Measurements from ENCODE around the gene FCRL1.

Gene FCRL1, protein sequence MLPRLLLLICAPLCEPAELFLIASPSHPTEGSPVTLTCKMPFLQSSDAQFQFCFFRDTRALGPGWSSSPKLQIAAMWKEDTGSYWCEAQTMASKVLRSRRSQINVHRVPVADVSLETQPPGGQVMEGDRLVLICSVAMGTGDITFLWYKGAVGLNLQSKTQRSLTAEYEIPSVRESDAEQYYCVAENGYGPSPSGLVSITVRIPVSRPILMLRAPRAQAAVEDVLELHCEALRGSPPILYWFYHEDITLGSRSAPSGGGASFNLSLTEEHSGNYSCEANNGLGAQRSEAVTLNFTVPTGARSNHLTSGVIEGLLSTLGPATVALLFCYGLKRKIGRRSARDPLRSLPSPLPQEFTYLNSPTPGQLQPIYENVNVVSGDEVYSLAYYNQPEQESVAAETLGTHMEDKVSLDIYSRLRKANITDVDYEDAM

DNA sequence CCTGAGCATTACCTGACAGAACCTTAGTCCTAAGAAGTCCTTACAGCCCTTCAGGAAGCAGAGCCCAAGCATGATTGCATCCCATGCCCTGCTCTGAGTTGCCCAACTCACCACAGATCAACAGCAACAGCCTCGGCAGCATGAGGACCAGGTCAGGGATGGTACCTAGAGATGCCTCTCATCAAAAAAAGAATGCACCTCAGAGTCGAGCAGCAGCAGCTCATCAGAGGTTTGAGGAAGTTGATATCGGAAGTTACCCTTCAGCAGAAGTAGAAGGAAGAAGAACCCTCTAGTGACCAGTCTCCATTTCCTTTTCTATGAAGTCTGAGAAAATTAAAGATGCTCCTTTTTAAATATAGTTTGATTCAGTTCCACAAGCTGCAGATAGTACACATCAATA lies at the start of gene FCRL1:
FCRL1 (minus strand) TSS at position 225 of the 400 bp plus-strand sequence; CDS start at position 142, 83 bp downstream.
- DNase-seq (ENCODE audit: low read depth): no peak

DNA sequence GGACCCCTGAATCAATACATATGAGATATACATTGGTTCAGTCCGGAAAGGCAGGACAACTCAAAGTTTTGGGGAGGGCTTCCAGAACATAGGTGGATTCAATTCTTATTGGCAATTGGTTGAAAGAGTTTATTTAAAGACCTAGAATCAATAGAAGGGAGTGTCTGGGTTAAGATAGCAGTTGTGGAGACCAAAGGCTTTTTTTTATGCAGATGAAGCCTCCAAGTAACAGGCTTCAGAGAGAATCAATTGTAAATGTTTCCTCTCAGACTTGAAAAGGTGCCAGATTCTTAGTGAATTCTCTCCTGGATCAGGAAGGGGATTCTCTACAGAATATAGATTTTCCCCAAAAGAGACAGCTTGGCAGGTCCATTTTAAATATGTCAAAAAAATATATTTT lies 48.7 kb upstream of the FCRL1 start:
- no peak for DNase-seq (ENCODE audit: low read depth)

DNA sequence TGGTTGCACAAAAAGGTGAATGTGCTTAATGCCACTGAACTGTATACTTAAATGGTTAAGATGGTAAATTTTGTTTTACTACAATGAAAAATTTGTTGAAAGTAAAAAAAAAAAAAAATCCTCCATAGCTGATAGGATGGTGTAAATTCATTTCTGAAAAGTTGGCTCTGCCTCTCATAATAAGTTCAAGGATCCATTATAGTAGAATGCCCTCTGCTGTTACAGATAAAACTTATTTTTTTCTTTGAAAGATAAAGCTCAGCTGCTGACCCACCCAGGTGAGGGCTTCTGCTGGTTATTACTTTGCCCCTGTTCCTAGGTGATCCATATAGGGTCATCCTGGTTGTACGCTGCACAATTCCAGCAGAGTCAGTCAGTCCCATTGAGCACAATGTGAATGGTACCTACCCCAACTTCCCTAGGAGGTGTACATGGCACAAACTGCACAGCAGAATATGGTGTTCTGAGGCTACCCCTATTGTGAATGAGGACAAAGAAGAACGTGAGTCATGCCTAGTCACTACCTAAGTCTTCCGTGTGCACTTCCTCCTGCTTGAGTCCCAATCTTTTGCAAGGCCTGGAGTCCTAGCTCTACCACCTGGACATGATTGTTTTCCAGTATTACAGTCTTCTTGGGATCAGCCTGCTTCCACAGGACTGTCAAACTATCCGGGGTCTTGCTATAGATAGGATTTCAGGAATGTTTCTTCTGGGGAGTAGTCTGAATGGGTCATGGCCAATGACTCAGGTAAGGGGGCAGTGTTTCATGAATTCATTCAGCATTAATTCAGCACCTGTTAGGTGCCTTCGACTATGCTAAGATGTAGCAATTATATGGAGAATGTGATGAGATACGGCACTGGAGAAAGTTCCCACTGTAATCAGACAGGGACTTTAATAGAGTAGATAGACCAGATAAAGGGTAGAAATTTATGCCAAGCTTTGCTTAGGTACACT lies 42.5 kb upstream of the FCRL1 start:
- DNase-seq (ENCODE audit: low read depth): no peak

DNA sequence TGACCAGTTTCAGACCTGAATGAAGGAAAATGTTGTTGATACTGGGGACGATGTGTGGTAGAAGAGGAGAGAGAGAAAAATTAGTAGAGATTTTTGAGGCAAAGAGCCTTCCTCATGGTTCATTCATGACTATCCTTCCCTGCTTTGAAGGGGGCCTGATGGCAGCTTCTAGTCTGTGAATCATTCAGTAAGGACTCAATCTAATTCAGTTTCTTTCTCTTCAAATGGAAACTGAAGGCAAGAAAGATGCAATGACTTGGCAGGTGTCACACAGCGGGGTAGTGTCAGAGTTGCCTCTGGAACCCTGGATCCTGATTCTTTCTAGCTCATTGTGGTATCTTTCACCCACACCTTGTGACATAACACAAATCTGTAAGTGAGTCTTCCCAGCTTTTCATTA lies 36.6 kb upstream of the FCRL1 start:
- DNase-seq (ENCODE audit: low read depth): no peak

DNA sequence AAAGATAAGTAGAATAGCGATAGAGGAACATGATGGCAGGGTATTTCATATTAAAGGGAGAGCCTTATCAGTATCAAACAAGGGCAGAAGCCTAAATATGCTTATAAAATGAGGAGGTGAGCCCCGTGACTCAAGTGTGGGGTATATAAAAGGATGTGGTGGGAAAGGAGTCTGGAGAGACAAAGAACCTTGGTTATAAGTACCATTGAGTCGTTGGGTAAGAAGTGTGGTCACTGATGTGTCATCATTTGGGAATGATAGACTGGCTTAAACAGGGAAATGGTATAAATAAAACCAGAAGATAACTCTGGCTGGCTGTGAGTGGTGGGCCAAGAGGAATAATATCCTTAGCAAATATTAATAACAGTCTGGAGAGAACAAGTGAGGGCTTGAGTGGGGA lies 32.6 kb upstream of the FCRL1 start:
- DNase-seq (ENCODE audit: low read depth): no peak

DNA sequence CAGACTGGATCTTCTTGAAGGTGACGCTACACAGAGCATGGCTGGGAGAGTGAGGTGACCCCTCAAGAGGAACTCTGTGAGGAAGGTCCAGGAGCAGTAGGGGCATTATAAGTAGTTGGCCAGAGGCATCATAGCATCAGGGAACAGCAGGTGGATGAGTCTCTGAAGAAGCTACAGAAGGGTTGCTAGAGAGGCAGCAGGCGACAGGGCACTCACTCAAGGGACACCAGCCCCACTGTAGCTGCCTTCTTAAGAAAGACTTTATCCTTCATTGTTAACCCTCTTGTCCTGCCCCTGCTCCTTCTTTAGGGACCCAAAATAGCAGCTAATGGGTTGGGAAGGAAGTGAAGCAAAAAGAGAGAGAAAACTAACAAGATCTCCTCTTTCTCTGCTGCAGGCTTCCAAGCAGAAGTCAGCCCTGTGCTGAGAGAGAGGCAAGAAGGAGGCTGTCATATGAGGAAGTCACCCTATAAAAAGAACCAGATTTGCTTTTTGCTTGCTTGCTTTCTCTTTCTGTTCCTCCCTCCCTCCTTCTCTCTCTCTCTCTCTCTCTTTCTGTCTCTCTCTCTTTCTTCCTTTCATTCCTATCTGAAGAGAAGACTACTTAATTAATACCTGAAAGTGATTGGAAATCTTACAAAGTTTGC lies 29.4 kb upstream of the FCRL1 start:
- DNase-seq (ENCODE audit: low read depth): no peak

DNA sequence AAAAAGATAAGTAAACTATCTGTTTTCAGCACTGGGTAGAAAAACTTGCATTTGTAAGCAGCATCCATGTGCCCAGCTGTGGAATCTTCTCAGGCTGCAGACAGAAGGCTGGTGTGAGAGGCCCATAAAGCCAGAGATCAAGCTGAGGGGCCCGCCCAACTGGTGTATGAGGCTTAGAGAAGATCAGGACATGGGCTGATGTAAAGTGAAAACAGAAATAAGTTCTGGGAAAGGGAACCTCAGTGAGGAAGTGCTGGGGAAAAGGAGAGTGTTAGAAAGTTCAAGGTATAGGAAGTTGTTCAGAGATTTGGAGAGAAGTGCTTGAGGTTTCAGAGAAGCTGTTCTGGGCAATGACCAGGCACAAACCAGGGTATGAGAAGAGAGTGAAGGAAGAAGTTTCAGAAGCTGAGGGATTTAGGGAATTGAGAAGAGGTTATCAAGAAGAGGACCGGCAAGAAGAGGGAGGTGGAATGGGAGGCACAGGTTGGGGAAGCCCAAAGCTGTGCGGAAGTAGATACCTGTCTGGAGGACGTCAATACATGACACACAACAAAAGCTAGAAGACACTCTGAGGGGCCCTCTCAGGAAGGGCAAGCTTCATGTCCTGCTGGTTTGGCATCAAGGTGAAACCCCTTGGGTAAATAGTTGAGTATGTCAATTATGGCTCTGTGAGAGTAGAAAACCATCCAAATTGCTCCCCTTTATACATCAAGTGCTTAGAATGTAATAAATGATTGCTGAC lies 24.3 kb upstream of the FCRL1 start:
- DNase-seq (ENCODE audit: low read depth): no peak

DNA sequence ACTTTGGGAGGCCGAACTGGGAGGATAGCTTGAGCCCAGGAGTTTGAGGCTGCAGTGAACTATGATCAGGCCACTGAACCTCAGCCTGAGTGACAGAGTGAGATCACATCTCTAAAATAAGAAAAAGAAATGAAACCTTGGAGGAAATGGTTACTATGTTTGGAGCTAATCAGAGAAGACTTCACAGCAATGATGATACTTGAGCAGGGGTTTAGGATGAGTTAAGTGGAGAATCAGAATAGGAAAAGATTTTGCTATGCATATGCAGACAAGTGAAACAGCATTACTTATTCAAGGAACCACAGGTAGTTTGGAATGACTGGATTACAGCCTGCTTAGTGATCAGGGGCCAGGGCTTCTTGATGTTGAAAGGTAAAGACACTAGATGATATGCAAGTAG lies 23.0 kb upstream of the FCRL1 start:
- no peak for DNase-seq (ENCODE audit: low read depth)

DNA sequence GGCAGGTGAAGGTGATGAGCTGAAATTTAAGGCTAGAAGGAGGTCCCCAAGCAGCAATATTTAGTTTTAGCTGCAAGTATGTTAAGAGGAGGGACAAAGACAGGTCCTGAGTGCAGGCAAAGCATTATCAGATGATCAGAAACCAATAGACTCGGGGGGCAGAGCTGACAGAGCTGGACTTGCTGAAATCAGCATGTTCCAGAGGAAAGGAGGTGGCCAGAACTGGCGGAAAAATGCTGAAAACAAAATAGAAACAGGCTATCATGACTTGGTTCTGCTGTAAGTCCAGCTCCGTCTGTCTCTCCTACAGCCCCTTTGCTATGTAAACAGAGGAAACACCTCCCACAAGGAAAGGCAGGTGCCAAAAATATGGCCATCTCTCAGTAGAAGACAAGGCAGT lies 21.8 kb upstream of the FCRL1 start, which contains the start of gene CD5L:
CD5L (minus strand) TSS at position 101 of the 400 bp plus-strand sequence. CDS start 107 bp downstream, outside the sequence.
- DNase-seq (ENCODE audit: low read depth): no peak

DNA sequence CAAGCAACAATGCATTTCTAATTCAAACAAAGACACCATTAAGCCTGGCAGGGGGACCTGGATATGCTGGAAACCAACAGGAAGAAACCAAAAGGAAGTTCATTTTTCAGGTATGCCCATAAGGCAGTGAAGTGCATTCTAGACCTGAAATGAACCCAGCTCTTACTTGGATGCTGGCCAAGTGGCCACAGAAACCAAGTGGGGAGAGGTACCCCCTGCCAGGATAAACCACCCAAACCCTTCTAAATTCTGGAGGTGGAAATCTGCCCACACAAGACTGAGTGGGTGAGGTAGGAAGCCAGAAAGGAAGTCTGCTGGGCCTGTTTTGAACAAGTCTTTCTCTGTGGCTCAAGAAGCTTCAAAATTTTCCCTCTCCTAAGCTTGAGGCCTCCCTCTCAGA lies 19.0 kb upstream of the FCRL1 start:
- no peak for DNase-seq (ENCODE audit: low read depth)

DNA sequence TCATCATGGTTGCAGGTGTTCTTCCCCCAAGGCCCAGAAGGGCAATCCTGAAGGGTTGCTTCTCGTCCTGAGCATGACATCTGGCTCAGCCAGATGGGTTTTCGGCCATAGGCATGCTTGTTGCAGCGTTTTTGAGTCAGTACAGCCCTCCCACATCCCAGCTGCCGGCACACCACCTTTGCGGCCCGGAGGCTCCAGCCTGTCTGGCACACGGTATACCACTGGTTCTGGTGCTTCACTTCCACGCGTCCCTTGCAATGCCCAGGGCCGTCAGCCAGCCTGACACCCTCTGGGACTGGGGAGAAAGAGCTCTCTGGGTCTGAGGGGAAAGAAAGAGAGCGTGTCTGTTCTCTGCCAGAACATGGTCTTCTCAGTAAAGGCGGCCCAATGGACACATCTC lies 14.5 kb upstream of the FCRL1 start:
- DNase-seq (ENCODE audit: low read depth): no peak

DNA sequence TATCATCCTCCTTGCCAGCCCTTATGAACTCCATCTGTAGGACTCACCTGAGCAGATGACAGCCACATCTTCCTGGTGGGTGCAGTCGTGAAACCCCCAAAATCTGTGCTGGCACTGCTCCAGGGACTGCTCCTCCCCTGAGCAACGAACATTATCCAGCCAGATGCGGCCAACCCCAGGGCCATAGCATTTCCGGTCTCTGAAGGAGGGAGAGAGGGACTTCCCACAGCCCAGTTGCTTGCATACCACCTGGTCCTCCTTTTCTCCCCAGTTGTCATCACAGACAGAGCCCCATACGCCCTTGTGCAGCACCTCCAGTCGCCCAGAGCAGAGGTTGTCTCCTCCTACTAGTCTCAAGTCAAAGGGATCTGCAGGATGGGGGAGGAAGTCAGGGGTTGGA lies 13.2 kb upstream of the FCRL1 start:
- no peak for DNase-seq (ENCODE audit: low read depth)

DNA sequence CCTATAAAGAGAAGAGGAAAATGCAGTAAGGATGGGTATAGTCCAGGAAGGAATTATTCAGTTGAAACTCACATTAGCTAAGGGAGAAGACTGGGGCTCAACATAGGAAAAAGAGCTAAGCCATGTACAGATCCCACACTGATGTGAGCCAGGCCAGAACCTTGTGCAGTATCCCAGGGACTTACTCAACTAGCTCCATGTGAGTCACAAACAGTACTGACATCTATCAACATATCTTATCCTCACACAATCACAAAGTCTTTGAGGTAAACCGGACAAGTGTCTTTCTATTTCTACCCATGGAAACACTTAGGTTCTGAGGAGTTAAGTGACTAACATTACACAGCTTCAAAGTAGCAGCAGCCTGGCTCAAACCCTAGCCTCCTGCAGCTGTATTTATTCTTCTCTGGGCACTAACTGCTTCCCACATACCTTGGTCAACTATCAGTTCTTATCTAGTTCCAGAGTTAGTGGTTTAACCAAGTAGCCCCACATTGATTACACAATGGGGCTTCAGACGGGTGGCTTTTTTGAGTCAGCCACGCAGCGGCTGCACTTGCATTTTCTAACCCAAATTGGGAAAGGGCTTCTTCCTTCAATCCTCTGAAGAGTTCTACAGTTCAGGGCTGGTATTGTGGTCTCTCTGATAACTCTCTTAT lies 12.2 kb upstream of the FCRL1 start:
- DNase-seq (ENCODE audit: low read depth): no peak

DNA sequence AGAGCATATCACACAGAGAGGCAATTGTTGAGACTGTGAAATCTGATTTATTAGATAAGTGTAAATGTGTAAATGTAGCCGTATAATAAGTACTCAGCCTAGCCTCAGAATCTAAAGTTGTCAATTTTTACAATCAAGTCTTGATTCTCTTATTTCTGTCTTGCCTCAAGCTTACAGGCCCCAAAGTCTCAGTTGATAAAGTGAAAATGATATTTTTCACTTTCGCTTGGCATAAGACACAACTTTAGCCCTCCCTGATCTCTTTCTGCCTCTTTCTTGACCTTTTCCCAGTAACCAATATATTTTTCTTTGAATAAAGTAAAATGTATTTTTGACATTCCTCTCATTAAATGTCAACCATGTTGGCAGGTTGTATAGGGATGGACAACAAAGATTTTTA lies 11.0 kb upstream of the FCRL1 start:
- DNase-seq (ENCODE audit: low read depth): no peak

DNA sequence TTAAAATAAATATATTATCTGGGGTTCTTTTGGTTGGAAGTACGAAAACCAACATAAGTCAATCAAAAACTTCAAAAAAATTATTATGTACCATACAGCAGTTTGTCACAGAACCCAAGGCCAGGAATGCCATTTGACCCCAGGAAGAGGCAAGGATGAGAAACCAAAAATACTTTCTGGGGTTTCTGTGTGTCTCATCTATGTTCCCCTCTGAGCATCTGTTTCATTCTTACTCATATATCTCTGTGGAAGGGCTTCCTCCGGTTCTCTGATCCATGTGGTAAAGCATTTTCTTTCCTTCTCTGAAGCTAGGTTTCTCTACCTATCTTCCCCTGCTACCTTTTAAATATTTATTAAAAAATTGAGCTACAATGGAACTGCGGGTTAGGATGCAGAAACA lies 9.8 kb upstream of the FCRL1 start:
- DNase-seq (ENCODE audit: low read depth): no peak

DNA sequence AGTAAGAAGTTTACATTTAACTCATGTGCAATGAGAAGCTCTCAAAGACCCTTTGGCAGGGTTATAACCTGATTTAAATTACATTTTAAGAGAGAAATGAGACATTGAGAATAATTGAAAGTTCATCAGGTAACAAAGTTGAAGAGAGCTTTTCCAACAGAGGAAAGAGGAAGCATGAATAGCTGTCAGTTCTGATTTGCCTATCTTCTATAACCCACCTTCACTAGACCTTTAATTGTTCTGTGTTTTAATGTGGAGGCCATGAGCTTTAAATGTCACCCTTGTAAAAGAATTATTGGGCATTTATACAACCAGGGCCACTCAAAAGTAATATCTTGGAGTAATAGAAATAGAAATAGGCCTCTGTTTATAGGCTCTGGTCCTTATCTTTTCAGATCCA lies 9.3 kb upstream of the FCRL1 start:
- no peak for DNase-seq (ENCODE audit: low read depth)

DNA sequence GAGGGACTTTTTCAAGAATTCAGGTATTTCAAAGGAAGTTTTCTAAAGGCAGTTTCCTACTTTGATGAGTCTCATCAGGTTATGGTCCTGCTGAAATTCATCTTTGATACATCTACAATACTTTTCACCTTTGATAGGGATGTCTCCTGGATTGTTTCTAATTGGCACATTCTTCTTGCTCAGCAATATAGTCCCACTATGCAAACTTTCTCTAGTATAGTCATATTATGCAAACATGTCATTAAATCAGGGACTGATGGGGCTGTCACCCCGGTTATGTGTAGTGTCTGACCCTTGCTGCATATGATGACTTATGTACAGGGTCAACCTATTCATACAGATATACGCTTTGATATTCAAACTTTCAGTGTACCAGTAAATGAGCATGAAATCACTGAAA lies 379 bp upstream of the FCRL1 start:
- DNase-seq (ENCODE audit: low read depth): no peak

DNA sequence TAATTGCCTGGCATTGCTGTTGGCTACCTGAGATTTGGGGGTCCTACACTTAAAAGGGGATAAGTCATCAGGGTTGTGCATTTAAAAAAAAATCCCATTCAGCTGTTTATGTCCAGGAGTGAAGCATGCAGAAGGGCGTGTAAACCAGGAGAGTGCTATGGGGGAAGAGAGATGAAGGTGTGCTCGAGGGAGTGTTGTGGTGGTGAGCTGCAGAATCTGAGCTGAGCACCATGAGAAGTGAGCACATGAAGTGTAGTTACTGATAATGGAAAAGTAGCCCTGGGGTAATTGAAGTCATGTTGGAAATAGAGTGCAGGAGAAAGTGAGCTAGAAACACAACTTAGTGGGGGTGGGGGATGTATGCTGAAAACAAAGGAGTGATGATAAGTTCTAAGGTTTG lies 705 bp downstream of the FCRL1 start:
- DNase-seq (ENCODE audit: low read depth): no peak

DNA sequence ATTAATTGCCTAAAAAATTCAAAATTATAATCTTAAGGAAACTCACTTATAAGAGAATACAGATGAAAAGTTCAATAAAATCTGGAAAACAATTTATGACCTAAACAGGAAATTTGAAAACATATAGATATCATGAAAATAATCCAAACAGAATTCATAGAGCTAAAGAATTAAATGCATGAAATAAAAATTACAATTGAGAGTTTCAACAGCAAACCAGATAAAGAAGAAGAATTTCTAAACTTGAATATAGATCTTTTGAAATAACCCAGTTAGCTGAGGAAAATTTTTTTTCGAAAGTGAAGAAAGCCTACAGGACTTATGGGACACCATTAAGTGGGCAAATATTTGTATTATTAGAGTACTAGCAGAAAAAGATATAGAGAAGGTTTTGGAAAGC lies 6.7 kb downstream of the FCRL1 start:
- no peak for DNase-seq (ENCODE audit: low read depth)

DNA sequence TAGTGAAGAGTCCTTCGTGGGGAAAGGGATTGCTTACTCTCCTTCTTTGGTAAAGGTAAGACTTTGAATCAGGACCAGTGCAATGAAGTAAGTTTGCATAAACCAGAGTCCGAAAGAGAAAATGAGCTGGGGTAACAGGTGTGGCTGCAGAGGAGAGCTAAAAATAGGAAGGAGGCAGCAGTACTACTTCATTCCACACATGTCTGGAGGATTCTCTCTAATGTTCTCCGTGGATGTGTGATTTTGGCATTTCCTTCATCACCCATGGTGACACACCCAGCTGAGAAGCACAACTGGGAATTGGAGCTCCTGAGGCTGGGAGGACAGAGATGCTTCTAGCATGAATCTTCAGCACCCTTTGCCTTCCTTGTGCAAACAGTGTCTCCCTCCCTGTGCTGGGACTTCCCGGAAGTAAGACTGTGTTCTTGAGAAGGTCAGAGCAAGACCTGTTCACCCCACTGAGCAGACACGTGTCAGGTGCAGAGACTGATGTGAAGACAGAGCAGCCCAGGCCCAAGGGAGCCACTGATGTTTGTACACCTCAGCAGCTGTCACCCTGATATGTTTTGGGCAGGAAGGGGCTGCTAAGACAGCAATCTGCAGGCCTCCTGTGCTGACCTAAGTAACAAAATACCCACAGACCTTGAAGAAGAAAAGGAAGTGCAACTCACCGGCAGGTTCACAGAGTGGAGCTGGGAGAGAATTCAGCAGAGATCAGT lies 13.3 kb downstream of the FCRL1 start:
- no peak for DNase-seq (ENCODE audit: low read depth)

DNA sequence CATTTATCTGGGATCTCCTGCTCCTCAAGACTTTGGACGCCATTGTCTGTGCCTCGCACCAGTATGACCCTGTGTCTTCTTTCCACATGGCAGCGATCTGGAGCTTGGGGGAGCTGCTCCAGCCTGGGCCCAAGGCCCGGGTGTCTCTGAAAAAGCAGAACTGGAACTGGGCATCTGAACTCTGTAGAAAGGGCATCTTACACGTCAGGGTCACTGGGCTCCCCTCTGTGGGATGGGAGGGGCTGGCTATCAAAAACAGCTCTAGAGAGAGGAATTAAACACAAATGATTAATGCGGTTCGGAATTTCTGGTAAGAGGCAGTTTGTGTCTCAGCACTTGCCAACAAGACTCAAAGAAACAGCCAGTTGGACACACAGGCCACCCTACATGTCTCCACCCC lies 16.1 kb downstream of the FCRL1 start:
- no peak for DNase-seq (ENCODE audit: low read depth)
